Stomach smooth muscle (tissue), 2 donors: ENCODE data around the gene ASIC4.

Source experiments
- H3K27ac ChIP-seq: one replicate; pipeline ENCODE4 v1.7.0; 2013; ENCODE audit warnings: mild to moderate bottlenecking, low read length, inconsistent platforms
- H3K27me3 ChIP-seq, 2 donors: one replicate each; pipeline ENCODE4 v1.7.0; 2013; ENCODE audit warnings: low read length in 2 of 2; ENCODE audit not compliant: insufficient read depth in 2 of 2, control insufficient read depth in 1 of 2
- H3K36me3 ChIP-seq, 2 donors: one replicate each; pipeline ENCODE4 v1.7.0; 2013; ENCODE audit warnings: low read length in 2 of 2; ENCODE audit not compliant: control insufficient read depth in 2 of 2, insufficient read depth in 2 of 2
- H3K4me1 ChIP-seq: one replicate; pipeline ENCODE4 v1.7.0; 2013; ENCODE audit warnings: low read length; ENCODE audit not compliant: control insufficient read depth, insufficient read depth
- H3K4me3 ChIP-seq, 2 donors: one replicate each; pipeline ENCODE4 v1.7.0; 2013; ENCODE audit warnings: low read length in 2 of 2
- H3K9ac ChIP-seq, 2 donors: one replicate each; pipeline ENCODE4 v1.7.0; 2013; ENCODE audit warnings: low read length in 2 of 2, mild to moderate bottlenecking in 1 of 2
- H3K9me3 ChIP-seq, 2 donors: one replicate each; pipeline ENCODE4 v1.7.0; 2013; ENCODE audit warnings: low read length in 2 of 2; ENCODE audit not compliant: control insufficient read depth in 2 of 2
- donor health status: healthy.
- donor health status: Pancreatic carcinoma.

Gene ASIC4

DNA sequence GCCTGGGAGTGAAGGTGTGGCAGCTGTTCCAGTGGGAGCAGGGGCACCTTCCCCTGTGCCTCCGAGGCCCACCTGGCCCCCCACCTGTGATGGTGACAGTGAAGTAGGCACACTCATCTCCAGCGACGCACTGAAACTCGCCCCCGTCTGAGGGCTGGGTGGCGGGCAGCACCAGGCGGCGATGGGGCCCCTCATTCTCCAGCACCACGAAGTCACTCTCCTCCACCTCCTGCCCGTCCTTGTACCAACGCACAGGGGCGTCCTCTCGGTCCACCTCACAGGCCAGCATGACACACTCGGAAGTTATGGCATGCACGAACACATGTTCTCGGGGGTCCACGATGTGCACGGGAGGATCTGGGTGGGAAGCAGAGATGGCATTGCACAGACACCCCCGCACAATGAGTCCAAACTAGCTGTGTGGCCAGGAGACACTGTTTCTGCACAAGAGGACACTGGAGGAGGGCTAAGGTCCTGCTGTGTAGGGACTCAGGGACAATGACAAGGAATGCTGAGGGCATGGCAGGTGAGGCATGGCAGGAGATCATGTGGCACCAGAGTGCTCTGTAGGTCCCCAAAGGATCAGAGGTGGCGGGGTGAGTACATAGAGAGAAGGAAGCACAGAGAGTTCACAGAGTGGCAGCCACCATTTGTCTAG is 49.1 kb downstream of the ASIC4 start:
- H3K27me3 ChIP-seq: no peaks in the 10 kb centered on the region
- H3K9me3 ChIP-seq: no peaks in the 10 kb centered on the region
- H3K9ac ChIP-seq: no peak overlapping the region
- H3K4me3 ChIP-seq: no peak overlapping the region
- no peak overlapping the region for H3K27ac ChIP-seq
- peaks cover 4% of the 10 kb centered on the region for H3K4me1 ChIP-seq
- H3K36me3 ChIP-seq: peaks cover 21 to 36% of the 10 kb centered on the region in 2 donors

DNA sequence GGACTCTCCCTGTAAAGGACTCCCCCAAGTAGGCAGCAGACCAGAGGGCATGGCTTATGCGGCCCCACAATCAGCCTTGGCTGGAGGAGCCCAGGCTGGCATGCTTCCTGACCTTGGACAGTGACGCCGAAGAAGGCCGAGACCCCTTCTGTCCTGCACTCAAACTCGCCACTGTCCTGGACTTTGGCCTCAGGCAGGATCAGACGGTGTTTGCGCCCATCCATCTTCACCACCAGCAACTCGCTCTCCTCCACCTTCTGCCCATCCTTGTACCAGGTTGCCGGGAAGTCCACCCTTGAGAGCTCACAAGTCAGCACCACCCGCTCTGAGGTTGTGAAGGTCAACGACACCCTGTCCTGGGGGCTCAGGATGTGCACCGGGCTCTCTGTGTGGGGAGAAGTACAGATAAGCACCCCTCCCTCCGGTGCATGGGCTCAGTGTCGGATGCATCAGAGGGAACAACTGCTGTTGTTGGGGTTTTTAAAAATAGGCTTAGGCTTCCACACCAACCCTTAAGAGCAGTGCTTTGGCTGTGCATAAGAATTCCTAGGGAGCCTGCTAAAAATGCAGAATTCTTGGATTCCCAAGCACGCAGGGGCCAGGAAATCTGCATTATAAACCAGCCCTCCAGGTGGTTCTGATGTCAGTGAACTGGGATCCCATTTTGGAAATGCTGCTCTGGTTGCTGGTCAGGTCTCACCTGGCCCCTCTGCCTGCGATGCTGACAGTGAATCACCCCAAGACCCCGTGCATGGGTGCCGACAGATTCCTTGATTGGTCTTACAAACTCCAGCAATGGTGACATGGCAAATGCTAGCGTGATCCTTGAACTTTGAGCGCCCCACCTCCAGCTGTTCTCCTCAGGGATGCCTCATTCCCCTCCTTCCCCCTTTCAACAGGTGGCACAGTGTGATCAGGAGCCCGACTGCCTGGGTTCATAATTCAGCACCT is 51.1 kb downstream of the ASIC4 start:
- Histone ChIP-seq H3K9ac (no peak overlapping the region), H3K4me3 (no peak overlapping the region), H3K4me1 (peaks cover 11% of the 10 kb centered on the region), H3K27ac (no peak overlapping the region), H3K36me3 (peaks cover 21 to 34% of the 10 kb centered on the region in 2 donors), H3K9me3 (no peaks in the 10 kb centered on the region), H3K27me3 (no peaks in the 10 kb centered on the region)

DNA sequence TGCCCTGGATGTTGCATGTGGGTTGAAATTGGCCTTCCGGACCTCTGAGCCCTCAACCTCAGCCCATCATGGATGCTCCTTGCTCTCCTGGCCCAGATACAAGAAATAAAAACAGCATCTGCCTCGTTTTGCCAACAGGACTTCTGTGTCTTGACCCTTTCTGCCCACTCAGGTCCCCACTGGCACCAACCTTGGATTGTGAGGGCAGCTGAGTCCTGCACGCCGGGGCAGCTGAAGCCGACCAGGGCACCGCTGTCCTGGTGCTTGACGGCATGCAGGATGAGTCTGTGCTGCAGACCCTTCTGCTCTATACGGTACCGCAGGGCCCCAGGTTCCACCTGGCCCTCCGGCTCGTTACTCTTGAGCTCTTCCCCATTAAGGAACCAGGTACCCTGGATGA is 52.4 kb downstream of the ASIC4 start:
- H3K27me3 ChIP-seq: no peaks in the 10 kb centered on the region
- H3K9ac ChIP-seq: no peak overlapping the region
- H3K9me3 ChIP-seq: no peaks in the 10 kb centered on the region
- H3K27ac ChIP-seq: no peak overlapping the region
- no peak overlapping the region for H3K4me3 ChIP-seq
- peaks cover 14% of the 10 kb centered on the region for H3K4me1 ChIP-seq
- H3K36me3 ChIP-seq: peaks cover 21 to 33% of the 10 kb centered on the region in 2 donors

DNA sequence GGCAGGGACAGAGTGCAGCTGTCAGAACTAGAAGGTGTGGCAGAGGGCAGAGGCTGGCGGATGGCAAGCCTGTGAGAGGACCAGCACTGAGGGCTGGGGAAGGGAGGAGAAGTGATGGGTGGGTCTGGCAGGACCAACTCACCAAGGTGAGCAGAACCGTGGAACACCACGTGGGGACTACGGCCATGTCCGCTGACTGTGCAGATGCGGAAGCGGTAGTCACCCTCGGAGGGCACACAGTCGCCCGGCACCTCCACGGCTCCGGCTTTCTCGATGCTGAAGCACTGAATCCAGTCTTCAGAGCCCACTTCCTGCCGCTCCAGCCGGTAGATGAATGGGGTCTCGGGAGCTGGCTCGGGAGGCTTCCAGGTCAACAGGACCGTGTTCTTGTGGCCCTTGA is 52.8 kb downstream of the ASIC4 start:
- Histone ChIP-seq H3K9ac (no peak overlapping the region), H3K4me1 (peaks cover 16% of the 10 kb centered on the region), H3K4me3 (no peak overlapping the region), H3K27ac (no peak overlapping the region), H3K27me3 (no peaks in the 10 kb centered on the region), H3K36me3 (peaks cover 21 to 30% of the 10 kb centered on the region in 2 donors), H3K9me3 (no peaks in the 10 kb centered on the region)

DNA sequence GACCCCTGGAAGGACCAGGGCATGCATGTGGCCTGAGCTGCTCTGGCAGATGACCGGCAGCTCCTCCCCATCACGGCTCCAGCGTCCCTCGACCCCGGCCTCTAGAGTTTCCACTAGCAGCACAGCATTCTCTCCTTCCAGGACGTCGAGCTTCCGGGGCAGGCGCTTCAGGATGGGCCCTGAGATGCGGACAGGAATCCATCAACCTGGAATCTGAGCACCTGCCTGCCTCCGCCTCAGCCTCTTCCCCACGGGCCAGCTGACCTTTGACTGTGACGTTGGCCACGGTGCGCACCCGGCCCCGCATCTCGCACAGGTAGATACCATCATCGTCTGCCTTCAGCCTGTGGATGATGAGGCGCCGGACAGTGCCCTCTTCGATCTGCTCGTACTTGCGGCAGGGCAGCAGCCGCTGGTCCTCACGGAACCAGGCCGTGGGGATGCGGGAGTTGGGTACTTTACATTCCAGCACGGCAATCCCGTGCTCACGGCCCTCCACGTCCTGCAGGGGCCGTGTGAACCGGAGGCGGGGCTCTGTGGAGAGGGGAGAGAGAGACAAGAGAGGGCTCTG is 53.6 kb downstream of the ASIC4 start:
- Histone ChIP-seq H3K27me3 (no peaks in the 10 kb centered on the region), H3K4me3 (no peak overlapping the region), H3K9me3 (no peaks in the 10 kb centered on the region), H3K36me3 (peaks cover 17 to 26% of the 10 kb centered on the region in 2 donors), H3K4me1 (peaks cover 16% of the 10 kb centered on the region), H3K27ac (no peak overlapping the region), H3K9ac (no peak overlapping the region)

DNA sequence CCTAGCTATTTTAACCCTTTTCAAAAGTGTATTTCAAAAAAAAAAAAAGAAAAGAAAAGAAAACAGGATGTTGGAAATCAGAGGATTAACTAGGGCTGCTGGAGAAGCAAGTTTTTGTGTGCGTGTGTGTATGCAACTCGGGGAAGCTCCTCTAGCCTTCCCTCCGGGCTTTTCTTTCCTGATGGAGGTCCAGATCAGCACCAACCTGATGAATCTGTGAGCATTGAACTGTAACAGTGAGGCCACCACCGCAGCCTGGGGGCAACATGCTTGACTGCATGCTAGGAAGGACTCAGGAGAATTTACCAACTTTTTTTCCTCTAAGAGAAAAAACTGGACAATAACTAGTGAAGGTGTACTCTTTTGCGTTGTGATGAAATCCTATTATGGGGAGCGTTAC is 54.8 kb downstream of the ASIC4 start:
- Histone ChIP-seq H3K4me1 (peaks cover 16% of the 10 kb centered on the region), H3K27me3 (no peaks in the 10 kb centered on the region), H3K9ac (no peak overlapping the region), H3K27ac (no peak overlapping the region), H3K4me3 (no peak overlapping the region), H3K9me3 (no peaks in the 10 kb centered on the region), H3K36me3 (peaks cover 10 to 21% of the 10 kb centered on the region in 2 donors)

DNA sequence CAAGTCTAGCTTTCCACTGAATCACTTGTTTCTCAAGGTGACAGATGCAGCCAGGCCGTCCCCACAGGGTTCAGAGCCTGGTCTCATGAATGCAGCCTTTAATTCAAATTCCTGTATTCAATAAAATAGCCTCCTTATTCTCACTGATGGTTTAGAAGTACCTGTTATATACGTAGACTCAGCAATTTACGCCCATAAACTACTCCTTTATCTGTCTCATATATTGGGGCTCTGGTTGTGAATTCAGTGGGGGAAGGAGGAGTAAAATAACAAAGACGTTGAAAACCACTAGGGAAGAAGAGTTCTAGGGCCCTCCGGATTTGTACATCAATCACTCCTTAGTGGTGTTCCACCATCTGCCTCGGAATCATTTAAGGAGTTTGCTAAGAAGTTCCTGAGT is 55.4 kb downstream of the ASIC4 start:
- Histone ChIP-seq H3K9ac (no peak overlapping the region), H3K27me3 (no peaks in the 10 kb centered on the region), H3K4me3 (no peak overlapping the region), H3K9me3 (no peaks in the 10 kb centered on the region), H3K36me3 (peaks cover 5 to 17% of the 10 kb centered on the region in 2 donors), H3K27ac (no peak overlapping the region), H3K4me1 (peaks cover 16% of the 10 kb centered on the region)

DNA sequence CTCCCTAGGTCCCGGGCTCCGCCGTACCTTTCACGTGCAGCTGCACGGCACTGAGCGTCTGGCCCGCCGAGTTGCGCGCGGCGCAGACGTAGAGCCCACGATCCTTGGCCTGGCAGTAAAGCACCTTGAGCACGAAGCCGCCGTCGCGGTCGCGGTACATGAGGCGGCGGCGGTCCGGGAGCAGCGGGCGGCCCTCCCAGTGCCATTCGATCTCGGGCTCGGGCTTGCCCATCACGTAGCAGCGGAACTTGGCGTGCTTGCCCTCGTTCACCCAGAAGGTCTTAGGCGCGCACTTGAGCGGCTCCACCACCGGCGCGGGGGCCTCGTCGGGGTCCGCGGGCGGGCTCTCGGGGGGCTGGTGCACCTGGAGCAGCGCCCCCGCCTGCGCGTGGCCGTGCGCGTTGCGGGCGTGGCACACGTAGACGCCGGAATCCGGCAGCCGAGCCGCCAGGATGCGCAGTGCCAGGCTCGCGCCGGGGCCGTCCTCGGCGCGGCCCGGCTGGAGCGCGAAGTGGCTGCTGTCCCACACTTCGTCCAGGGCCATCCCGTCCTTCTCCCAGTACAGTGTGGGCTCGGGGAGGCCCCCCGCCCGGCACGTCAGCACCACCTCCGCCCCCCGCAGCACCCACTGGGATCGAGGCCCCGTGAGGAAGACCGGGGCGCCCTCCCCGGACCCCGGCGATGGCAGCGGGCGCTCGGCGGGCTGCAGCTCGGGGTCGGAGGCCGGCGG is 56.1 kb downstream of the ASIC4 start:
- Histone ChIP-seq H3K27me3 (peaks cover 3 to 5% of the 10 kb centered on the region in 2 donors), H3K4me1 (peaks cover 16% of the 10 kb centered on the region), H3K27ac (peak overlapping the region; percentile 49), H3K9ac (peak overlapping the region; percentile 62 to 69), H3K9me3 (no peaks in the 10 kb centered on the region), H3K36me3 (peaks cover 0 to 14% of the 10 kb centered on the region in 2 donors), H3K4me3 (peak overlapping the region; percentile 62 to 78)

DNA sequence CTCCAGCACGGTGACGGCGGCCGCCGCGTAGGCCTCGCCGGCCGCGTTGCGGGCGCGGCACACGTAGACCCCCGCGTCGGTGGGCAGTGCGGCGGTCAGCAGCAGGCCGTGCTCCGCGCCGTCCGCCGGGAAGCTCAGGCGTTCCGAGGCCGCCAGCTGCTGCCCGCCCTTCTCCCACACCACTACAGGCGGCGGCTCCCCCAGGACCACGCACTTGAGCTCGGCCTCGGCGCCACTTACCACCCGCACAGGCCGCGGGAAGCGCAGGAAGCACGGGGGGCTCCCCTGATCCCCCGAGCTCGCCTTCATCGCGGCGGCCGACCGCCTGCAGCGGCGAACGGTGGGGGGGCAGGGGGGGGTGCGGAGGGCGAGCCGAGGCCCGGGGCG is 56.6 kb downstream of the ASIC4 start:
- H3K27ac ChIP-seq: peak overlapping the region; percentile 49
- H3K27me3 ChIP-seq: peaks cover 5 to 9% of the 10 kb centered on the region in 2 donors

More for the DNA sequence above, 56.6 kb downstream of the ASIC4 start:
- H3K36me3 ChIP-seq: peaks cover 0 to 11% of the 10 kb centered on the region in 2 donors
- H3K9me3 ChIP-seq: no peaks in the 10 kb centered on the region
- peak overlapping the region; percentile 62 to 69 for H3K9ac ChIP-seq
- H3K4me1 ChIP-seq: peaks cover 16% of the 10 kb centered on the region
- H3K4me3 ChIP-seq: peak overlapping the region; percentile 62 to 78
